Activated naive CD8-positive, alpha-beta T cell (primary cell): Measurements from ENCODE around the gene KCNMA1.

Experiments
- H3K27ac Mint-ChIP-seq: one replicate; pipeline ENCODE4 v1.8.0; 2021; ENCODE audit warnings: mixed read lengths
- H3K27me3 Mint-ChIP-seq: one replicate; pipeline ENCODE4 v1.8.0; 2021; ENCODE audit warnings: mixed read lengths
- H3K36me3 Mint-ChIP-seq: one replicate; pipeline ENCODE4 v1.8.0; 2021; ENCODE audit warnings: mixed read lengths
- H3K4me1 Mint-ChIP-seq: one replicate; pipeline ENCODE4 v1.8.0; 2021; ENCODE audit warnings: low read depth, mixed read lengths
- H3K4me3 Mint-ChIP-seq: one replicate; pipeline ENCODE4 v1.8.0; 2021; ENCODE audit warnings: mild to moderate bottlenecking, mixed read lengths
- H3K9me3 Mint-ChIP-seq: one replicate; pipeline ENCODE4 v1.8.0; 2021; ENCODE audit warnings: low read depth, mixed read lengths

The KCNMA1 gene

DNA sequence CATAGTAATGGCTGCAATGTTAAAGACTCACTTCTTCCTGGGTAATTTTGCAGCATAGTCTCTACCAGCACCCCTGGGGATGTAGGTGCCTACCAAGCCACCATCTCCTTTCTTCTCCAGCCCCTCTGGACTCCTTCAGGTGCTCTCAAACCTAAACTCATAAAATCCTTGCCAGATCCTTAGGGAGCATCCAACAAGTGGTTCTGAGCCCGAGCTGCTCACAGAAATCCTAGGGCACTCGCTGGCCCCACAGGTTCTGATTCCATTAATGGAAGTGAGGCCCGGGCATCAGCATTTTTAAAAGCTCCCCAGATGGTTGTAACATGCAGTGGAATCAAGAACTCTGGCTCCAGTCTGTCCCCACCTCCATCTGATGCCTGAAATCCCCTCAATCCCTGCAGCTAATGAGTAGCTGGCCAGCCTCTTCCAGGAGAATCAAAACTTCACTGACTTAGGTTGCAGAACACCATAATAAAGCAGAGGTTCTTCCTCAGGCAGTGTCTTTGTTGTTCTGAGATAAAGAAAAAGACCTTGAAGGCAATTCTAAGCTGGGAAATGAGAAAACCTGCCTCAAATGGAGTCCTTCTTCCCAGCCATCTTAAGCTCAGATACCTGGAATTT lies 336.8 kb downstream of the KCNMA1 start:
- Mint-ChIP-seq H3K27me3 (no peaks in the 10 kb centered on the region), H3K4me3 (no peak overlapping the region), H3K9me3 (no peaks in the 10 kb centered on the region), H3K4me1 (no peaks in the 10 kb centered on the region), H3K27ac (no peak overlapping the region), H3K36me3 (peaks cover 2% of the 10 kb centered on the region)

DNA sequence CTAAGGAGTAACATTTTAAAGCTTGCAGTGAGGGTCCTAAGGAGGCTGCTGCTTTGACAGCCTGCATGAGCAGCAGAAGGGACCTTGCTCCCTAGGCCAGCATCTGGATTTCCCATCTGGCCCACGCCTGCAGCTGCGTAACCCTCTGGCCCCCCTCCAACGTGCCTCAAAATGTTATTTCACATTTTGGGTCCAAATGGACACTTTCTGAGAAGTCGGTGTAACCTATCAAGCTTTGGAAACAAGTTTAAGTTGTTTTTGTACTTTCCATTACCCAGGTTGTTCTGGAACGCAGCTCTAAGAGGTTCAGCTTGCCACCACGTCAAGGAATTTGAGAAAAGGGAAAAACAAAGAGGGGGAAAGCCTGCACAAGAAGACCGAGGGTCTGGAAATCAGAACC lies 338.3 kb downstream of the KCNMA1 start:
- Mint-ChIP-seq H3K36me3 (peaks cover 2% of the 10 kb centered on the region), H3K9me3 (no peaks in the 10 kb centered on the region), H3K27me3 (no peaks in the 10 kb centered on the region), H3K4me1 (no peaks in the 10 kb centered on the region), H3K27ac (no peak overlapping the region), H3K4me3 (no peak overlapping the region)

DNA sequence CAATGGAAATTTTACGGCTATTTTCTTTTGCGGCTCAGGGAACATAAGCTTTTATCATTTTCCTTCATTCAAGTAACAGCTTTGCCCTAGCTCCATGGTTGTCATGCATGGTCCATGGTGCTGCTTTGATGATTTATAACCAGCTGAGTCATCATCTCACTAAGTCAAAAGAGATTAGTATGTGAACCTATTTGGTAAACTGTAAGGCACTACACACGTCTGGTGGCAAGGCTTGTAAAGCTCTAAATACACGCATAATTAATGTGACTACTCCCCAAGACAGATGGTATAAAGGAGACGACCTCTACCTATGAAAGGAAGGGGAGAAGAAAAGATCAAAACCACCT lies 340.2 kb downstream of the KCNMA1 start:
- H3K4me3 Mint-ChIP-seq, result no peak overlapping the region
- H3K27me3 Mint-ChIP-seq, result no peaks in the 10 kb centered on the region
- no peaks in the 10 kb centered on the region for H3K4me1 Mint-ChIP-seq
- H3K36me3 Mint-ChIP-seq, result no peaks in the 10 kb centered on the region
- H3K27ac Mint-ChIP-seq, result no peak overlapping the region
- no peaks in the 10 kb centered on the region for H3K9me3 Mint-ChIP-seq

DNA sequence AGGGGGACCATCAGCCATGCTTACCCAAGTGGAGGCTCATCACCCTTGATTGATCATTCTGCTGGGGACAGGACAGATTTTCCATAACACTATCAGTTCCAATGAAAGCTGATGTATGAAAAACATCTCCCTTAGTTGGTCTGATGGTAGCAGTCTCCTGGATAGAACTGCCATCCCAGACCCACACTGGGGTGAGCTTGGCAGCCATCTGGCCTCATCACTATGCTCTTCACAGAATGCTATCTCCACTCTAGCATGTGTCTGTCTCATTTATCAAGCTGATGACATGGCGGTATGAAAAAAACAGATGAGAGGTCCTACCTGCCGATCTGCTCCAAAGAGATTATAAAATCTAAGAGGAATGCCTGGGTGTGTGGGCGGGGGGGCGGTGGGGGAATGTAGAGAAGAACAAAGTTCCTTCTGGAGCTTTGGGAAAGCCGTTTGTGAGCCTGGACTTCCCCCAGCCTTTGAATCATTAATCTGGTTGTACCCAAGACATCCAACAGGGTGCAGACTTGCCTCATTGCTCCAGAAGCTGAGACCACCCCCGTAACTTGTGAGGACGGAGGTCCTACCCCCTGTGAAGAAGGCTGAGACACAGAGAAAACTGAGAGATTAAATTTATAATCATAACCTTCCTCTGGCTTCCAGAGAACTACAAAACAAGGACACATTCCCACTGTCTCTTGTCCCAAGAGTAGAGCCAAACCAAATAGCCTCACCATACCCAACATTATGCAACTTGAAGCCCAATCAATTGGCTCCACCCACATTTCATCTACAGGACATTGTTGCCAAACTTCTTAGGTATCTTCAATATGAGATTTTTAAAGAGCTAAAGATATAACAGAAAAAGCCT lies 340.8 kb downstream of the KCNMA1 start:
- H3K27me3 Mint-ChIP-seq, result no peaks in the 10 kb centered on the region
- H3K36me3 Mint-ChIP-seq, result no peaks in the 10 kb centered on the region
- H3K4me3 Mint-ChIP-seq, result no peak overlapping the region
- H3K27ac Mint-ChIP-seq, result no peak overlapping the region
- H3K9me3 Mint-ChIP-seq, result no peaks in the 10 kb centered on the region
- no peaks in the 10 kb centered on the region for H3K4me1 Mint-ChIP-seq

DNA sequence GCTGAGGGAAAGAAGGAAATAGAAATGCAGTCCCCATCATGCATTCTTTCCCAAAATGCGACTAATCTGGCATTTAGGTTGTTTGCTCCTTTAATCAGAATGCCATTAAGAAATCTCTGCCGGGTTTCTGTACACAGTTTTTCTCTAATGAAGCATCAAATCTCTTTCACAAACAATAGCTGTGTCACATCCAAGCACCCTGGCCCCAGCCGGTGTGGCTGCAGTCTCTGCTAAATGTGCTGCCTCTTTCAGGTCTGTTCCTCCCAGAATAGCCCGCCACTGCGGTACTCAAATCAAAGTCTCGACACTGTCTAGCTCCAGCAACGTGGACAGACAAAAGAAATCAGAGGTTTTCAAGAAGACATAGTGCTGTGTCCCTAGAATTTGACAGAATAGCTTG lies 343.8 kb downstream of the KCNMA1 start:
- Mint-ChIP-seq H3K27ac (no peak overlapping the region), H3K27me3 (no peaks in the 10 kb centered on the region), H3K36me3 (no peaks in the 10 kb centered on the region), H3K4me3 (no peak overlapping the region), H3K9me3 (no peaks in the 10 kb centered on the region), H3K4me1 (peaks cover 22% of the 10 kb centered on the region)

DNA sequence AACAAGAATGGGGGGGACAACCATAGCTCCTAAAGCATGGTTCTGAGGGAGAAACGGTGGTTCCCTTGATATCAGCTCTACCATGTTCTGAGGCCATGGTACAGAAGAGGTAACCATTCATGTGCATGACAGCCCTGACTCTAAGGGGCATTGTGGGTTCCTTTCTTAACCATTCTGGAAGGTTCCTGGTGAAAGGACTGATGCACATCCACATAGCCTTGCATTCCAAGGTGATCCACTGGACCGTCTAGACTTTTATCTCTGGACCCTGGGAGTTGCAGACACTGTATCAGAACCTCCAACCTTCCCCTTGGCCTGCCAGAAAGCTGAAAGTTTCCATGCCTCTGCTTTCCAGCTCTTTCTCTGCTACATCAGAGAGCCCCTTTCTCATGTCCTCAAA lies 344.3 kb downstream of the KCNMA1 start:
- Mint-ChIP-seq H3K36me3 (no peaks in the 10 kb centered on the region), H3K27me3 (no peaks in the 10 kb centered on the region), H3K27ac (no peak overlapping the region), H3K4me1 (peaks cover 22% of the 10 kb centered on the region), H3K9me3 (no peaks in the 10 kb centered on the region), H3K4me3 (no peak overlapping the region)

DNA sequence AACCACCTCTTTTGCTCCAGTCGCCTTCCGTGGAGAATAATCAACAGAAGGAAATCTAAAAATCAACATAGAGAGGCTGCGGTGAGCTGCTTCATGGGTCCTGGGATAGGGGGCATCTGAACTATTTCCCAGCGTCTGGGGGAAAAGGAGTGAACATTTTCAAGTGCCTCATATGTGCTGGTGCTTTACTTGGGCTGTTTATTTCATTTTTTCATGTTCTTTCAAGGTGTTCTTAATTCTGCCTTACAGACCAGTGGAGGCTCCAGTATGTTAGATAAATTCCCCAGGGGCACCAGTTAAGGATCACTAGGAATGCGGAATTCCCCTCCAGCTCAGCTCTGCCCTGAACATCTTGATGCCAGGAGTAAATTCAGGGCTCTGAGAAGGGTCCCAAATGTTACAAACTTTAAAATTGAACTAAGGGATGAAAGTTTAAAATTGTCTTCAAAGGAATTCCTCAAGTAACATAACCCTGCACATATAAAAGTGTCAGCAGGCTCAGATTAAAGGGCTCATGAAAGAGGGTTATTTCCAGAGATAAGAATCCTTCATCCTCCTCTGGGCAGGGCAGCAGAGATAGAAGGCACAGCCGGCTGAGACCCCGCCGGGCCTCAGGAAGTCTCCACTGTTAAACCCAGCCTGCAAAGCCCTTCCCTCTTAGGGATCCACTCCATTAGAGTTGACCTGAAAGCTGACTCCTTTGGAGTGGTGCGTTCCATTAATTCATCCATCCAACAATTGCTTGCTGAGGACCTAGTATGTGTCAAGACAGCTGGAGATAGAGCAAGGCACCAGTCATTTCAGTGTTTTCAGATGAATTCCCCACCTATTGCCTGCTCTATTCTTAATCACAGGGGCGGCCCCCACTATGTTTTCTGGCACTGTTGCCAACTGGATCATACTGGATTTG lies 345.8 kb downstream of the KCNMA1 start:
- peaks cover 22% of the 10 kb centered on the region for H3K4me1 Mint-ChIP-seq
- H3K9me3 Mint-ChIP-seq, result no peaks in the 10 kb centered on the region
- no peaks in the 10 kb centered on the region for H3K36me3 Mint-ChIP-seq
- H3K4me3 Mint-ChIP-seq, result no peak overlapping the region
- H3K27me3 Mint-ChIP-seq, result no peaks in the 10 kb centered on the region
- no peak overlapping the region for H3K27ac Mint-ChIP-seq

DNA sequence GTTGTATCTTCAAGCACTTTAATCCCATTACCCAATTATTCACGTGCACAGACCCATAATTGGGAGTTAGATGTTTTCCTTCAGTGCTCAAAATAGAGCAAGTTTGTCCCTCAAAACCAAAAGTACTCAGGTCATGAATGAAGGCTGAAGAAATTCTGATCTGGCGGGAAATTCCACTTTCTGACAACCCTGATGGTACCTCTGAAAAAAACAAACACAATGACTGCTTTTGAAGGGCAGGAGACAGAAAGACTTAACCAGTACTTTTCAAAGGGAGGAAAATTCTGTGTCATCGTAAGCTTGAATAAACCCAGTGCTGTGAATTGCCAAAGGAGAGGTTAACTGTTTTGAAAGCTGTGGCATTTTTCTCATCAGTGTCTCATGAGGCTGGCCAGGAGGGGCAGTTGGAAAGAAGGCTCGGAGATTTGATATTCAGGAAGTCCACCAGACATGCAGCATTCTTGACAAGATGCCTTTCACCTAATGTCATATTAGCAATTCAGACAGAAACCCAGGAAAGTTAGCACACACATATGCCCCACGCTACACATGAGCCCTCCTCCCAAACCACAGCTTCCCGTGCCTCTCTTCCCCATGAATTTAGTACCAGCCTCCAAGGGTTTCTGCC lies 347.0 kb downstream of the KCNMA1 start:
- Mint-ChIP-seq H3K4me1 (peaks cover 22% of the 10 kb centered on the region), H3K27me3 (no peaks in the 10 kb centered on the region), H3K4me3 (no peak overlapping the region), H3K27ac (no peak overlapping the region), H3K36me3 (no peaks in the 10 kb centered on the region), H3K9me3 (no peaks in the 10 kb centered on the region)

DNA sequence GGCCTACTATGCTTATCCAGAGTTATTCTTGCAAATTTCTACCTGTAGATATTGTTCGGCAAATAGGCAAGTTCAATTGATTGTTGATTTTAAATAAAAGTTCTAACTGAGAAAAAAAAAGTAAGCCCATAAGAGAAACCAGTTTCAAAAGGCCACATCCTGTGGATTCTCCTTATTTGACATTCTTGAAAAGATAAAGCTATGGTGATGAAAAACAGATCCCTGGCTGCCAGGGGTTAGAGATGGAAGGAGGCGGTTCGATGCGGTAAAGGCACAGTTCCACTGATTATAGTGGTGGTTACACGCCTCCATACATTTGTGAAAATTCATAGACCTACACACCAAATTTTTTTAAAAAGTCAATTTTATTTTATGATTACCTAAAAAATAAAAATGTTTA lies 347.8 kb downstream of the KCNMA1 start:
- no peaks in the 10 kb centered on the region for H3K36me3 Mint-ChIP-seq

DNA sequence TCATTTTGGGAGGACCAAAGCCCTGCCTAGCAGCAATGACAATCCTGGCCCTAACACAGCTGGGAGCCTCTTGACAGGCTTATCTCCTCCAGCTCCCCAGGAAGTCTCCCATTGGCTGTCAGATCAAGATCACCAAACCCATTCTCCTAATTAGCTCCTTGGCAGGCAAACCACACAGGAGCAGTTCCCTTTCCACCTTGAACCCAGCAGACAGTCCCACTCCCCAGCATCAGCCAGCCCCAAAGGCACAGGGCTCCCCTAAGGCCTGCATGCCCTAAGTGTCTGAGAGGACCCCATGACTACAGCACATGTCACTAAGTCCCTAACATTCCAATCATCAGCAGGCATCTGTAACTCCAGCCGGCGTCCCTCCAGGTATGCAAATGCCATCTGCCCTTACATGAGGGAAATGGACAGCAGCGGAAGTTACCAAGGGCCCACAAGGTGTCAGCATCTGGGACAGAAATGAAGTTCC lies 348.5 kb downstream of the KCNMA1 start:
- Mint-ChIP-seq H3K27me3 (no peaks in the 10 kb centered on the region), H3K27ac (no peak overlapping the region), H3K4me1 (peaks cover 22% of the 10 kb centered on the region), H3K36me3 (no peaks in the 10 kb centered on the region), H3K4me3 (no peak overlapping the region), H3K9me3 (no peaks in the 10 kb centered on the region)

More for the DNA sequence above, 347.8 kb downstream of the KCNMA1 start:
- H3K4me1 Mint-ChIP-seq, result peaks cover 22% of the 10 kb centered on the region
- H3K4me3 Mint-ChIP-seq, result no peak overlapping the region
- no peaks in the 10 kb centered on the region for H3K27me3 Mint-ChIP-seq
- no peaks in the 10 kb centered on the region for H3K9me3 Mint-ChIP-seq
- no peak overlapping the region for H3K27ac Mint-ChIP-seq

DNA sequence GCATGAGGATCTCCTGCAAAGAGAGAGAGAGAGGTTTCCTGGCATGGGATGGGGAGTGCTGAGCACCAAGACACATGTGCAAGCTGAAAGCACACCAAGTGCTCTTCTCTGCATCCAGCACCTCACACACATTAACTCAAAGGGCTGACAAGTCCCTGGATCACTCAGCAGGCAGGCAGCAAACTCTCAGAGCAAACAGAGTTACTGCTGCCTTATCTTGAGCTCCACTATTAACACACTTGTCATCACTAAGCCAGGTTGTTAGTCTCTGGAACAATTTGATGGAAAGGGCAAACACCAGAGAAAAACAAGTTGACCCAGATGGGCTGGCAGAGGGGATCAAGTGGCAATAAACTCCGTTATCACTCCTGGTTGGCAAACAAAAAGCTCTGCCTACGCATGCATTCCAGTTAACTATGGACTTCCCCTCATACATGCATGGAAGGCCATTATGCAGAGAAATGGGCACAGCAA lies 349.9 kb downstream of the KCNMA1 start:
- peaks cover 22% of the 10 kb centered on the region for H3K4me1 Mint-ChIP-seq
- H3K36me3 Mint-ChIP-seq, result no peaks in the 10 kb centered on the region
- H3K27me3 Mint-ChIP-seq, result no peaks in the 10 kb centered on the region
- no peak overlapping the region for H3K4me3 Mint-ChIP-seq
- no peaks in the 10 kb centered on the region for H3K9me3 Mint-ChIP-seq
- H3K27ac Mint-ChIP-seq, result no peak overlapping the region

DNA sequence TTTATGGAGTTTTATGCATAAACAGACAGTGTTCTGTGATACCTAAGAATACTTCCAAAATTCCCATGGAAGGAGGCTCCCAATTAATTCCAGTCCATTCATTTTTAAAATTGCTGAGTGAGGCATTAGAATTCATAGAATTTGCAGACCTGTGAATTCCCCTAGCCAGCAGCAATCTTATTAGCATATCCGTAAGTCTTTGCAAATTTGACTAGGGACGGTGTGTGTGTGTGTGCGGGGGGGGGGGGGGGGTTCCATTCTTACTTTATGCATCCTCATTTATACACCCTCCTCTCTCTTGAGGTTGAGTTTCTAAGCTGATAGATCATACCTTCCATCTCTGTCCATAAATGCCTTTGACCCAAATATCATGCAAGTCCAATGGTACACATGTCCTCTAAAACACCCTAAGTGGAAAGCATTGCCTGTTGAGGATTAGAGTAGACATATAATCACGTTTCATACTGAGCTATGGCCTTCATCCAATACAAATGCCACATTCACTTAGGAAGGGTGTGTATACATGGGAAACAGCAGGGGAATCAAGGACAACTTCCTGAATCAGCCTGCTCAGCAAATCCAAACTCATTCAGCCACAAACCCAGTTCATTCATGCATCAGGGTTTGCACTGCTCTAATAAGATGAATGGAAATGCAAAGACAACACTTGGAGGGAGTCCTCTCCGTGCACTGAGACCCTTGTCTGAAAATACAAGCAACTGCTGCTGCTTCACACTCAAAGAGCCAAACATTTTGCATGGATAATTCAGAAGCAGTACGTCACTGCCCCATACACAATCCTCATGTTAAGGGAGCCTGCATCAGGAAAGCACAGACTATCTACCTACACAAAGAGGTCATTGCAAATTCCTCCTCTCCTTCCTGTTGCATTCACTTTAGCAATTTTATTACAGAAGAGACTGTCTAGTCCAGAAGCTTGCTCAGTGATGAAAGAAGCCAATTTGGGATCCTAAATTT lies 350.8 kb downstream of the KCNMA1 start:
- Mint-ChIP-seq H3K27me3 (no peaks in the 10 kb centered on the region), H3K27ac (no peak overlapping the region), H3K4me1 (peaks cover 27% of the 10 kb centered on the region), H3K4me3 (no peak overlapping the region), H3K9me3 (no peaks in the 10 kb centered on the region), H3K36me3 (no peaks in the 10 kb centered on the region)

DNA sequence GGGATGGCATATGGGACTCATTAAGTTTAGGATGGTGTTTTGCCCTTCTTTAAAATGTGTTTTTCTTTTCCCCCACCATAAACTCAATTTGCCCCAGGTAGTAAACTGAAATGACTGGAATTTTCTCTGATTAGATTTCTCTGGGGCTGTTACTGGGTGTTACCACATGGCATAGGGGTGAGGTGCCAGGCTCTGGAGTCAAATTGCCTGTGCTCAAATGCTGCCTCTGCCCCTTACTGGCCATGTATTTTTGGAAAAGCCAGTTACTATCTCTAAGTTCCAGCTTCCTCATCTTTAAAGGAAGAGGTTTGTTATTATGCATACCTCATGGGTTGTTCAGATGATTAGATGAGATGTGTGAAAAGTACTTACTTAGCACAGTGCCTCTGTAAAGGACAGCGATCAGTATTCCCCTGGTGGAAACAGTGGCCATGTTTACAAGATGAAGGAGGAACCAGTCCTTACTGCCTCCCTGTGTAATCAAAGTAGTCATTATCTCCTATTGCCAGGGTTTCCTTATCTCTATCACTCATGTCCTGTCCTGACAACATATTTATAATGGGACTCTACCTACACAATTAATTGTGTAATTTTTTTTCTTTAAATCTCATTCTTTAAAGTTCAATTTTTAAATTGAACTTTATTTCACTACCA lies 352.0 kb downstream of the KCNMA1 start:
- H3K4me1 Mint-ChIP-seq, result peaks cover 32% of the 10 kb centered on the region
- H3K9me3 Mint-ChIP-seq, result no peaks in the 10 kb centered on the region
- no peak overlapping the region for H3K4me3 Mint-ChIP-seq
- no peak overlapping the region for H3K27ac Mint-ChIP-seq
- H3K27me3 Mint-ChIP-seq, result no peaks in the 10 kb centered on the region
- no peaks in the 10 kb centered on the region for H3K36me3 Mint-ChIP-seq
